MM.1S (cell line): ENCODE results near the gene ASB6.

Experiments used
- DNase-seq: peaks from one replicate; pipeline ENCODE4 v3.0.0-alpha.2; 2015
- H2AFZ ChIP-seq: fragments of 300-600 bp; sonication (generic); 2 replicates; pipeline ENCODE4 v1.6.0; 2016; ENCODE audit warnings: antibody characterized with exemption, low read length
- H3F3A ChIP-seq: fragments of 300-600 bp; sonication (generic); 2 replicates; pipeline ENCODE4 v1.6.1; 2016; ENCODE audit warnings: mild to moderate bottlenecking, antibody characterized with exemption, low read length, moderate library complexity, mixed read lengths; ENCODE audit not compliant: insufficient read depth
- H3K27ac ChIP-seq: fragments of 300-600 bp; sonication (generic); 2 replicates; pipeline ENCODE4 v1.5.1; 2016; ENCODE audit warnings: mild to moderate bottlenecking, low read length
- H3K27me3 ChIP-seq: fragments of 300-600 bp; sonication (generic); replicated peaks from 2 replicates; pipeline ENCODE4 v1.6.0; 2016; ENCODE audit warnings: low read length; ENCODE audit not compliant: insufficient read depth
- H3K36me3 ChIP-seq: fragments of 300-600 bp; sonication (generic); replicated peaks from 2 replicates; pipeline ENCODE4 v1.6.1; 2016; ENCODE audit warnings: mild to moderate bottlenecking, low read length, mixed read lengths; ENCODE audit not compliant: insufficient read depth
- H3K4me1 ChIP-seq: fragments of 300-600 bp; sonication (generic); 2 replicates; pipeline ENCODE4 v1.6.1; 2016; ENCODE audit warnings: low read length, mixed read lengths
- H3K4me2 ChIP-seq: fragments of 300-600 bp; sonication (generic); 2 replicates; pipeline ENCODE4 v1.6.0; 2016; ENCODE audit warnings: low read depth, low read length
- H3K4me3 ChIP-seq: fragments of 300-600 bp; sonication (generic); 2 replicates; pipeline ENCODE4 v1.5.1; 2016; ENCODE audit warnings: low read length, mixed read lengths
- H3K79me2 ChIP-seq: fragments of 300-600 bp; sonication (generic); 2 replicates; pipeline ENCODE4 v1.6.1; 2016; ENCODE audit warnings: mixed run types, low read length, mixed read lengths
- H3K9ac ChIP-seq: fragments of 300-600 bp; sonication (generic); 2 replicates; pipeline ENCODE4 v1.6.1; 2016; ENCODE audit warnings: low read length, mixed read lengths
- H3K9me2 ChIP-seq: fragments of 300-600 bp; sonication (generic); replicated peaks from 2 replicates; pipeline ENCODE4 v1.6.1; 2016; ENCODE audit warnings: mild to moderate bottlenecking, low read length, mixed read lengths; ENCODE audit not compliant: insufficient read depth
- H3K9me3 ChIP-seq: fragments of 300-600 bp; sonication (generic); replicated peaks from 2 replicates; pipeline ENCODE4 v1.6.1; 2016; ENCODE audit warnings: mild to moderate bottlenecking, low read length, mixed read lengths; ENCODE audit not compliant: insufficient read depth
- H4K20me1 ChIP-seq: fragments of 300-600 bp; sonication (generic); 2 replicates; pipeline ENCODE4 v1.6.1; 2016; ENCODE audit warnings: mild to moderate bottlenecking, low read length, moderate library complexity, mixed read lengths; ENCODE audit not compliant: insufficient read depth
- CTCF ChIP-seq: fragments of 300-600 bp; sonication (generic); IDR thresholded peaks from 2 replicates; pipeline ENCODE4 v1.5.1; 2016; ENCODE audit warnings: antibody characterized with exemption, low read length, mixed read lengths
- EZH2 ChIP-seq: fragments of 300-600 bp; sonication (generic); optimal IDR thresholded peaks from 2 replicates; pipeline ENCODE3; 2017; ENCODE audit warnings: low read depth, mild to moderate bottlenecking, antibody characterized with exemption, low read length, mixed read lengths
- EZH2phosphoT487 ChIP-seq: fragments of 300-600 bp; sonication (generic); IDR thresholded peaks from 2 replicates; pipeline ENCODE4 v1.6.1; 2018; ENCODE audit warnings: antibody characterized with exemption, low read length

The ASB6 gene

DNA sequence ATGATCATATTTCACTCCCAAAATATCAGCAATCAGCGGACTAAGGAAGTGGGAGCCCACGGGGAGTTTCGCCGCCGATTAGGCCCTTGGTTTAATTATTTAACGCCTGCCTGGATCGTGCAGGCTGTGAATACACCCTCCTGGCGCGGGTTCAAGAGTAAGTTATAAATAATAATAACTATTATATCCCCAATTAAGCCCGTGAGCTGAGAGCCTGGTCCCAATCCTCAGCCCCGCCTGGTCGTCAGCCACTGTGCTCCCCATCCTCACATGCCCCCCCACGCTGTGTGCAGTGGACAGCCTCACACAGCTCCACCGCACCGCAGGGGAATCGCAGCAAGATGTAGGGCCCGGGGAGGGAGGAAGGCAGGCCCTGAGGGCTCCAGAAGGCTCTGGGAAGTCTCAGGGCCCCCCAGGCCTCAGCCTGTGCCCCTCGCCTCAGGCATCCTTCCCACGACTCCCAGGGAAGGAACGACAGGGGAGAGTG lies 12.6 kb upstream of the ASB6 start:
- no peak overlapping the region for H3K4me3 ChIP-seq
- DNase-seq: no peak
- TF ChIP-seq CTCF (no peak), EZH2 (no peak), EZH2phosphoT487 (no peak)
- H3K79me2 ChIP-seq: no peaks in the 10 kb centered on the region
- no peaks in the 10 kb centered on the region for H4K20me1 ChIP-seq
- H3K4me1 ChIP-seq: 0 out of 2 replicates have a peak, but pooled peaks cover 6% of the 10 kb centered on the region
- no peaks in the 10 kb centered on the region for H3K9me2 ChIP-seq
- no peaks in the 10 kb centered on the region for H3K9me3 ChIP-seq
- no peaks in the 10 kb centered on the region for H3K36me3 ChIP-seq
- H2AFZ ChIP-seq: no peak overlapping the region
- no peaks in the 10 kb centered on the region for H3F3A ChIP-seq
- no peak overlapping the region for H3K27ac ChIP-seq
- no peak overlapping the region for H3K9ac ChIP-seq
- H3K27me3 ChIP-seq: peaks cover 94% of the 10 kb centered on the region
- no peak overlapping the region for H3K4me2 ChIP-seq

GRCh38 chr9:129653823-129654553 lies 12.0 kb upstream of the ASB6 start:
- no peaks in the 10 kb centered on the region for H3K36me3 ChIP-seq
- no peaks in the 10 kb centered on the region for H3K9me3 ChIP-seq
- no peak for TF ChIP-seq EZH2phosphoT487
- no peak for TF ChIP-seq CTCF
- TF ChIP-seq EZH2: peak; percentile 8
- H3F3A ChIP-seq: no peaks in the 10 kb centered on the region
- H3K9me2 ChIP-seq: no peaks in the 10 kb centered on the region
- no peak overlapping the region for H3K9ac ChIP-seq
- no peak overlapping the region for H3K27ac ChIP-seq
- H3K4me1 ChIP-seq: 0 out of 2 replicates have a peak, but pooled peaks cover 6% of the 10 kb centered on the region
- DNase-seq: no peak
- H2AFZ ChIP-seq: no peak overlapping the region
- no peaks in the 10 kb centered on the region for H3K79me2 ChIP-seq
- H3K4me3 ChIP-seq: no peak overlapping the region
- H3K27me3 ChIP-seq: peaks cover 95% of the 10 kb centered on the region
- no peaks in the 10 kb centered on the region for H4K20me1 ChIP-seq
- H3K4me2 ChIP-seq: no peak overlapping the region

DNA sequence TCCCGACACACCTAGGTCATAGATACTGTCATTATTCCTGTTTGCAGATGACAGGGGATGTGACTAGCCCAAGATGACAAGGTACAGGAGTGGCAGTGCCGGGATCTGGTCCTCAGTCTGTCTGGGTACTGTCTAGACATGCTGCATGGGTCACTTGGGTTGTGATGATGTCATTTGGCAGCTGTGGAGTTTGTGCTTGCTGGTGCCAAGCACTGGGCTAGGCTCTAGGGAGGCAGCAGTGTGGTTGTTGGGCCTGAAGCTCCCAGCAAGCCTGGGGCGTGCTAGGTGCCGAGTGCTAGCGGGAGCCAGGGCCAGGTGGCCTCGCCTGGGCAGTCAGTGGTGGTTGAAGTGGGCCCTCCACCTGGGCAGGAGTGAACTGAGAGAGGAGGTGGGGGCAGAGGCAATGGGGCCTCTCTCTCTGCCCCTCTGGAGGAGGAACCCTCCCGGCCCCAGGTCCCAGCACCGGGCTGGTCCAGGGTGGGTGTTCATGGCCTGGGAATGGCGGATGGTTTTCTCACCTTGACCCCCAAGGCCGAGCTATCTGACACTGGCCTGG lies 8.8 kb upstream of the ASB6 start:
- no peak for DNase-seq
- no peak overlapping the region for H3K4me2 ChIP-seq
- H3F3A ChIP-seq: no peaks in the 10 kb centered on the region
- TF ChIP-seq CTCF: no peak
- TF ChIP-seq EZH2phosphoT487: no peak
- no peak for TF ChIP-seq EZH2
- H3K36me3 ChIP-seq: no peaks in the 10 kb centered on the region
- no peaks in the 10 kb centered on the region for H3K9me2 ChIP-seq
- H3K27ac ChIP-seq: no peak overlapping the region
- peaks cover 87% of the 10 kb centered on the region for H3K27me3 ChIP-seq
- no peaks in the 10 kb centered on the region for H3K79me2 ChIP-seq
- no peak overlapping the region for H2AFZ ChIP-seq
- H3K4me1 ChIP-seq: 0 out of 2 replicates have a peak, but pooled peaks cover 2% of the 10 kb centered on the region
- no peak overlapping the region for H3K4me3 ChIP-seq
- H3K9ac ChIP-seq: no peak overlapping the region
- no peaks in the 10 kb centered on the region for H4K20me1 ChIP-seq
- H3K9me3 ChIP-seq: no peaks in the 10 kb centered on the region
